Measurements from ENCODE around the gene ZNF441.

- TF ChIP-seq, protein P1, sequence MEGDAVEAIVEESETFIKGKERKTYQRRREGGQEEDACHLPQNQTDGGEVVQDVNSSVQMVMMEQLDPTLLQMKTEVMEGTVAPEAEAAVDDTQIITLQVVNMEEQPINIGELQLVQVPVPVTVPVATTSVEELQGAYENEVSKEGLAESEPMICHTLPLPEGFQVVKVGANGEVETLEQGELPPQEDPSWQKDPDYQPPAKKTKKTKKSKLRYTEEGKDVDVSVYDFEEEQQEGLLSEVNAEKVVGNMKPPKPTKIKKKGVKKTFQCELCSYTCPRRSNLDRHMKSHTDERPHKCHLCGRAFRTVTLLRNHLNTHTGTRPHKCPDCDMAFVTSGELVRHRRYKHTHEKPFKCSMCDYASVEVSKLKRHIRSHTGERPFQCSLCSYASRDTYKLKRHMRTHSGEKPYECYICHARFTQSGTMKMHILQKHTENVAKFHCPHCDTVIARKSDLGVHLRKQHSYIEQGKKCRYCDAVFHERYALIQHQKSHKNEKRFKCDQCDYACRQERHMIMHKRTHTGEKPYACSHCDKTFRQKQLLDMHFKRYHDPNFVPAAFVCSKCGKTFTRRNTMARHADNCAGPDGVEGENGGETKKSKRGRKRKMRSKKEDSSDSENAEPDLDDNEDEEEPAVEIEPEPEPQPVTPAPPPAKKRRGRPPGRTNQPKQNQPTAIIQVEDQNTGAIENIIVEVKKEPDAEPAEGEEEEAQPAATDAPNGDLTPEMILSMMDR (IDR thresholded peaks at IDR 0.05; ENCODE audit: borderline replicate concordance, extremely low read depth, low read length, poor library complexity, severe bottlenecking) = no peak
- TF ChIP-seq EZH2 (IDR thresholded peaks at IDR 0.05; ENCODE audit: borderline replicate concordance, low read depth, low read length, severe bottlenecking) = no peak
These were observed 17.0 kb upstream of the ZNF441 start for GRCh38 chr19:11749751-11750150.

All from DND-41 (cell line).